GM23248 (cell line): ENCODE data around the gene CLSTN2.

Source experiments
- EZH2 ChIP-seq: fragments of 200-600 bp; sonication (generic); IDR thresholded peaks from 2 replicates; pipeline ENCODE4 v1.6.1; 2018; ENCODE audit warnings: antibody characterized with exemption, mild to moderate bottlenecking; ENCODE audit not compliant: insufficient read depth, poor library complexity, severe bottlenecking
- EZH2phosphoT487 ChIP-seq: fragments of 200-600 bp; sonication (generic); IDR thresholded peaks from 2 replicates; pipeline ENCODE4 v1.6.1; 2018; ENCODE audit warnings: antibody characterized with exemption, moderate library complexity, mild to moderate bottlenecking, low read depth; ENCODE audit not compliant: insufficient read depth

GRCh38 chr3:140117096-140117526 lies 182.1 kb downstream of the CLSTN2 start:
- TF ChIP-seq EZH2 = no peak
- TF ChIP-seq EZH2phosphoT487 = no peak
